Activated CD8-positive, alpha-beta memory T cell treated with anti-CD3 and anti-CD28 coated beads, Interleukin-2, amount 50 U/mL, for 1 hour (primary cell): ENCODE results near the gene SSRP1.
"Not testable (repeated sequence)": the region's sequence is repeated elsewhere in the genome, so short reads cannot be mapped to it uniquely, and the experiment has no call there.

Experiments used
- DNase-seq: peaks from one replicate; pipeline ENCODE4 v3.0.0-alpha.2; 2020; ENCODE audit errors: extremely low read depth

The SSRP1 gene

DNA sequence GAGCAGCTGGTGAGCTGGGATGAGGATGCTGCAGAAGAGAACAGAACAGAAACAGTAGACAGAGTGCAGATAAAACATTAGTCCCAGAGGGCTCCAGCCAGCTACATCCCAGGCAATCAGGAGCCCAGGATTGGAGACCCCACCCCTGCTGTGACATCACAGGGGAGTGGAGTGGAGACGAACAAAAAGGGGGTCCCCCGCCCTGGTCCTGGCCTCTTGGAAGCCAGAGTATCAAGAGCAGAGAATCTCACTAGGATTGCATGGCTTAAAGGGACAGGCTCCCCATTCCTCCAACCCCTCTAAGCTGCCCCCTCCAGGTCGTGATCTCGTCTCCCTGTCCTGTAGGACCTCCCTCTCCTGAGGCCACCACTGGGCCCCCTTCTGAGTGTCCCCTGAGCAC is 2.5 kb upstream of the SSRP1 start, which contains the start of gene P2RX3:
Gene P2RX3, plus strand, starts transcription at position 211 of the 400 bp plus-strand sequence. CDS start 199 bp downstream, outside the sequence.
- no peak for DNase-seq

- not testable (repeated sequence) for DNase-seq
Observed at GRCh38 chr11:57336856-57337255, 1.2 kb upstream of the SSRP1 start.

- DNase-seq, result no peak
Observed at GRCh38 chr11:57336111-57336666, 497 bp upstream of the SSRP1 start.

GRCh38 chr11:57335023-57335342 is 709 bp downstream of the SSRP1 start:
- DNase-seq, result no peak

DNA sequence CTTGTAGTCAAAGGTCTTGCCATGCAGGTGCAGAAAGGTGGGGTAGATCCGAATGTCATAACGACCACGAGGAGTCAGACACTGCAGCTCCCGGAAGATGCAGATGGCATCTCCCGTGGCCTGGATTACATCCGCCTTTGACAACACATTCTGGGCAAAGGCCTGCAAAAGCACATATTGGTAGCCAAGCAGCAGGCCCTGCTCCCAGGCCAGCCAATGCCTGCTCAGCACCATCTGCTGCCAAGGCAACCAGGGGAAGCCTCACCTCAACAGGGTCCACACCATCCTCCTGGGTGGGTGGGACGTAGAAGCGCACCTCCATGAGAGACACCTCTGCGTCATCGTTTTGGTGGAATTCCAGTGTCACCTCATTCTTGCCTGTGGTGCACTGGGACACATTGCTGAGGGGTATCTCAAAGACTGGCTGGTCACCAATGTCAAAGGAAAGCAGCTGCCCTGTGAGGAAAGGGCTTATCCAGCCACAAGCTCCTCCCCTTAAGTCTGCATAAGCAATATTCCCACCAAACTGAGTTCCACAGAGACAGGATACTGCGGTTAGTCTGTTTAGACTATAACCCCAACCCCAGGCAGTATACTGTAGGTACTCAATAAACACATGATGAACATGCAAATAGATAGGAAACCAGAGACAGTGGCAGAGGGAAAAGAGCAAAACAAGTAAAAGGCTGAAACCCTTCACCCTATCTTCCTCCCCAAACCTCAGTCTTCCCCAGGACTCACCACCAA is 2.8 kb downstream of the SSRP1 start:
- DNase-seq, result no peak

DNA sequence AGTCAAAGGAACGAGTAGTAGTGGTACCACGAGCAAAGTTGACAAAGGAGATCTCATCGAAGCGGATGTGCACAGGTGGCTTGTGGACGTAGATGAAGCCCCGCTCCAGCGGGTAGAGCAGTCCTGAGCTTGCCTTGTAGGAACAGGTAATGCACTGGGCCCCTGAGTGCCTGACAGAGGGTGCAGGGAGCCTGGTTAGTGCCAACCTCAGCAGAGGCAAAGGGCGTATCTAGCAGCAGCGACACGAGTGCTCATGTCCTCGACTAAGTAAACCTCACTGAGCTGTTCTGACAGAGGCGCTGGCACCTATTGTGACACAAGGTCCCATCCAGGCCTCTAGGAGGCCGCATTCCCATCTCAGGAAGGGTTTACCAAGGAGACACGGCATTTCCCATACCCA is 4.0 kb downstream of the SSRP1 start:
- DNase-seq, result no peak

GRCh38 chr11:57330029-57330428 is 5.7 kb downstream of the SSRP1 start:
- DNase-seq, result no peak

DNA sequence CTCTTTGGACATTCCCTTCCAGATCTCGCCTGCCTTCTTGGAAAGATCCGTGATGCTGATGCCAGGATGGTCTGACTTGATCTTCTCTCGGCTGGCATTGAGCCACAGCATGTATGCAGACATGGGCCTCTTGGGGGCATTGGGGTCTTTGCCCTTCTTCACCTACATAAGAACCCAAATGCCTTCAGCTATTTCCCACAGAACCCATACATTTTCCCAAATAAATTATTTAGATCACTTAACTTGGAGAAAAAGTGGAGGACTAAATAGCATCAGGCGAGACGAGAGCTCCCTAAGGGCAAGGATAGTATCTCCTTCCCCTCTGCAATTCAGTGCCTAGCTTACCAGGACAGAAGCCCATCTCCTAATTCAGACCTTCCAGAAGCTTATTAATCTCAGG is 8.0 kb downstream of the SSRP1 start:
- no peak for DNase-seq

GRCh38 chr11:57325735-57326048 is 10.0 kb downstream of the SSRP1 start:
- no peak for DNase-seq

DNA sequence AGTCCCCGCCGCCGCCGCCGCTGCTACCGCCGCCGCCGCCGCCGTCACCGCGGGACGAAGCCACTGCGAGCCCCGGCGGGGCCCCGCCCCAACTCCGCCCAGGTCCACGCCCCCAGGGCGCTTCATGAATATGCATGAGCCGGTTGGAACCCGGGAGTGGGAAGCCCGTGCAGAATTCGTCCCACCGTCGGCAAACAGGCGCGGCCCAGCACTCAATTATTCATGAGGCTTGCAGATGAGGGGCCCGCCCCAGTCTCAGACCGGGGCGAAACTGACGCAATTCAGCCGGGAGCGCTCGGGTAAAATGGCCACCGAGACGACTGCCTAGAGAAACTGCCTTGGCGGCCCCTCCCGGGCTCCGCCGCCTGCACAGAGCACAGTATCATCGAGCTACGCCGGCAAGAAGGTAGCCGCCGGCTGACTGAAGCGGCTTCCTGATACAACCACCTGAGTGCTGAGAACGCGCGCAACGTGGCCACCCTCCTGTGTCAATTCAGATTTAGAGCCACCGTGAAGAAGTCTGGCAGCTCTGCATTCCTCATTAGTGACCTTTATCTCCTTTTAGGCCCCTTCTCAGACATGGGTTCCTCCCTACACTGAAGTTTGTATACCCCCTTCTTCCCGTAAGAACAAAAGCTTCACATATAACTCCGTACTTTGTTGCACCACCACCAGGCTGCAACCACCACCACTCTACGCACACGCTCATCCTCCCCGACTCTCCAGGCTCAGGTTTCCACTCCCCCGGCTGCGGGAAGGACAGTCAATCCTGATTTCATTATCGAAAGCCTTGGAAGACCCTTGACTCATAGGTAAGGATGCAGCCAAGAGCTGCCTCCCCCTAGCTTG is 10.6 kb downstream of the SSRP1 start, which contains the start of gene TNKS1BP1:
Gene TNKS1BP1, minus strand, starts transcription at position 67 of the 849 bp plus-strand sequence. CDS start 3,067 bp downstream, outside the sequence.
- DNase-seq, result peak; percentile 55

- DNase-seq, result no peak
Observed at GRCh38 chr11:57324154-57324885, 11.4 kb downstream of the SSRP1 start.

DNA sequence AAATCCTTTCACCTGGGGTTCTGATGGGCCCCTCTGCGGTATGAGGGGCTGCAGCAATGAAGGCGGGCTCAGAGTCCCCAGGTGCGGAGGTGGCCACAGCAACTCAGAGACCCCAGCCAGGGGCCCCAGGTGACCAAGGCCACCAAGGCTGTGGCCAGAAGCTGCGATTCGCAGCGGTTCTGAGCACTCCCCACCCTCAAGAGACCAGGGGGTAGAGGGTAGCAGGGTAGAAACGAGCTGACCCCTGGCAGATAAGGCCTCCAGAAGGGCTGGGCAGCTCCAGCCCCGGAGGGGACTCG is 11.9 kb downstream of the SSRP1 start:
- no peak for DNase-seq

- no peak for DNase-seq
Observed at GRCh38 chr11:57323167-57323854, 12.4 kb downstream of the SSRP1 start.

- DNase-seq, result no peak
Observed at GRCh38 chr11:57322256-57323166, 13.2 kb downstream of the SSRP1 start.

- no peak for DNase-seq
Observed at GRCh38 chr11:57321388-57322255, 14.1 kb downstream of the SSRP1 start.

- DNase-seq, result no peak
Observed at GRCh38 chr11:57320719-57321387, 14.8 kb downstream of the SSRP1 start.

- DNase-seq, result no peak
Observed at GRCh38 chr11:57320067-57320718, 15.5 kb downstream of the SSRP1 start.

DNA sequence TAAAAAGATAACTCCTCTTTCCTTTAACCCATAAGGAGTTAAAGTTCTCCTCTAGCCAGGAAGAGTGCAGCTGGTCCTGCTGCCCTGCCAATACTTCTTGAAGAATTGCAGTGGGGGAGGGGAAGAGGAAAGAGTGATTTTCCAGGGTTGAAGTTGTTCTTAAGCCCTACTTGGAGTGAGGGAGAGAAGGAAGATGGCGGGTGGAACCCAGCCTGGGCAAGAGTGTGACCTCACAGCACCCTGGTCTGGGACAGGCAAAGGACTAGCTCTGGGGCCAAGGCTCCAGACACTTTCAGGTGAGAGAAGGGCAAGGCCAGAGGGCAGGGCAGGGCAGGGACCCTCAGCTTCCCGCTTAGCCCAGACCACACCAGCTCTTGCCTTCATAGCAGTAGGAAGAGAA is 17.5 kb downstream of the SSRP1 start:
- no peak for DNase-seq

- no peak for DNase-seq
Observed at GRCh38 chr11:57316017-57316416, 19.7 kb downstream of the SSRP1 start.
